HG03135 (cell line): ENCODE measurements around the gene SLC38A10.

Source experiments
- ATAC-seq: cut with Tn5 transposase; IDR thresholded peaks from one replicate; pipeline ENCODE4 v1.9.1; 2021; ENCODE audit warnings: mild to moderate bottlenecking, moderate library complexity; ENCODE audit not compliant: unreplicated experiment

SLC38A10 gene

DNA sequence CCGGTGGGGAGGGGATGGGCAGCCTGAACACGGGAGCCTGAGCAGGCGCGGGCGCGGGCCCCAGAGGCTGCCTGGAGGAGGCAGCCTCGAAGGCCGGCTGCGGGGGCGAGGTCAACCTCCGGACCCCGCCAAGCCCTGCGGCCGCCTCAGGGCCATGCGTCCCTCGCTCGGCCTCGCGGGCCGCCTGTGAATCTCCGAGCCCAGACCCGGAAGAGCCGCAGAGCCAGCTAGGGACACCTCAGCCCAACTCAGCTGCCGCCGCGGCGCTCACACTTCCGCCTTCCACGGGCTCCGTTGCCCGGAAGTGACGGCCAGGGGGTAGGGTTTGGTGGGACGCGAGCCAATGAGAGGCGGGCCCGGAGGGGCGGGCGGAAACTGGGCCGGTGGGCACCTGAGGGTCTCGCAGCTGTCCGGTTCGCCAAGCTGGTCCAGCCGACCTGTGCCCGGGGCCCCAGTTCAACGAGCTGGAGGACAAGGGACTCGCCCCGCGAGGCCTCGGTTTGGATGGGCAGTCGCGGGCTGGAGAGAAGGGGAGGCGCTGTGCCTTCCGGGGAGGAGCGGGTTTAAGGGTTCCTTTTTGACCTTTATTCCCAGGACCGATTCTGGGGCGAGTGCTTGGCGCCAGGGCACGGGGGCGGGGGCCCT is at the start of gene SLC38A10:
Gene SLC38A10, minus strand, starts transcription at position 277 of the 645 bp plus-strand sequence. CDS start 386 bp downstream, outside the sequence.
- peak; percentile 86 for ATAC-seq

DNA sequence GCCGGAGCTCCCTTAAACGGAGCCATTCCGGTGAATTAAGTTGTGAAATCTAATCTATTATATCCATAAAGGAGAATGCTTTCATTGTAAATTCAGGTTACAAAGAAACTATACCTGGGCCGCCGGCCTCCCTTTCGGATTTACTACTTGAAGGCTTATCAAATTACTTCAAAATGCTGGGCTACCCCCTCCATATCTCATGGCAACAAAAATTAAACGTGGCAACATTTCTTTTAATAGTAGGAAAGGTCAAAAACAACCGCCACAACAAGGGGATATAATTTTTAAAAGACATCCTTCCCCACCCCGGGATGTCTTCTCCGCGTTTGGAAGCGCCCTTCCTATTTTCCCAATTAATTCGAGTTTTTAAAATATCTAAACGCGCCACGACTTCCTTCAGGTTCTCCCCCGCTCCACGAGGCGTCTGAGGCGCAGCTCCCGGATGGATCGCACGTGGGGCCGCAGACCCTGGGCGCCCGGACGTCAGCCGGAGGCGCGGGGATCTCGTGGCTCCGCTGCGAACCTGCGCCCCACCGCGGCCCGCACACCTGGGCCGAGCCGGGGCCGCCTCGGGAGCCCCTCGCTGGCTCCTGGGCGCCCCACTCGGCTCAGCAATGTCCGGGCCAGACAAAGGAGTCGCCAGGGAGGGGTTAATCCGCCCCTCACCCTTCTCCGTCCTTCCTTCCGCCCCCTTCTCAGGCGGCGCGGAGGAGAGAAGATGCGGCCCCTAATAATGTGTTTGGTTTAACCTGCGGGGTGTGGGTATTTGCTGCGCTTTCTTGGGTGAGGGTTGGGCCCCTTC is 47.4 kb upstream of the SLC38A10 start:
- ATAC-seq: no peak

DNA sequence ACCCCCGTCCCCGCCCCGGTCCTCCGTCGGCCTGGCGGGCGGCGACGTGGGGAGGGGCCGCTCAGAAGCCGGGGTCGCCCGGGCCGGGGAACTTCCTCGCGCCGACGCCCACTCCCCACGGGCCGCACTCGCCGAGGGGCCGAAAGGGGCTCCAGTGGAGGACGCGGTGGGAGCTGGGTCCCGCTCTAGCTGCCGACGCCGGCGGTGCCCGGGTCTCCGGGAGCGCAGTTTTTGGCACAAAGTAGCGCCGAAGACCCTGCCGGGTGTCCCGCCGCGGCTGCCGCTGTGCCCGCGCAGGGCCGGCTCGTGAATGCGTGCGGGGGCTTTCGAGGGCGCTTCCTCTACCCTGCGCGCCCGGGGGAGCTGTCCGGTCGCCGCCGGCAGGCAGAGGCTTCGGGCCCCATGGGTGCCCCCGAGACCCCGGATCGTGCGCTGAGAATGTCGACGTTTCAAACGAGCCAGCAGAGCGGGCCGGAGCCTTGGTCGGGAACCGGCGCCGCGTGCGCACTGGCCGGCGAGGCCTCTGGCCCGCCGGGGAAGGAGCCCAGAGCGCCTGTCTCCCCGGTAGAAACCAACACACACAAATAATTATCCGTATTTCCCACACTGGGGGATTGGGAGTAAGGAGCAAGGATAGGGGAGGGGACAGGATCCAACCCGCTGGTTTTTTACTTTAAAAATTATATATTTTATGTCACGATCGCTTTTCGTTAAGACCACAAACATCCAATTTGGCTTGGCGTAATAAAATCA is 46.6 kb upstream of the SLC38A10 start:
- no peak for ATAC-seq

DNA sequence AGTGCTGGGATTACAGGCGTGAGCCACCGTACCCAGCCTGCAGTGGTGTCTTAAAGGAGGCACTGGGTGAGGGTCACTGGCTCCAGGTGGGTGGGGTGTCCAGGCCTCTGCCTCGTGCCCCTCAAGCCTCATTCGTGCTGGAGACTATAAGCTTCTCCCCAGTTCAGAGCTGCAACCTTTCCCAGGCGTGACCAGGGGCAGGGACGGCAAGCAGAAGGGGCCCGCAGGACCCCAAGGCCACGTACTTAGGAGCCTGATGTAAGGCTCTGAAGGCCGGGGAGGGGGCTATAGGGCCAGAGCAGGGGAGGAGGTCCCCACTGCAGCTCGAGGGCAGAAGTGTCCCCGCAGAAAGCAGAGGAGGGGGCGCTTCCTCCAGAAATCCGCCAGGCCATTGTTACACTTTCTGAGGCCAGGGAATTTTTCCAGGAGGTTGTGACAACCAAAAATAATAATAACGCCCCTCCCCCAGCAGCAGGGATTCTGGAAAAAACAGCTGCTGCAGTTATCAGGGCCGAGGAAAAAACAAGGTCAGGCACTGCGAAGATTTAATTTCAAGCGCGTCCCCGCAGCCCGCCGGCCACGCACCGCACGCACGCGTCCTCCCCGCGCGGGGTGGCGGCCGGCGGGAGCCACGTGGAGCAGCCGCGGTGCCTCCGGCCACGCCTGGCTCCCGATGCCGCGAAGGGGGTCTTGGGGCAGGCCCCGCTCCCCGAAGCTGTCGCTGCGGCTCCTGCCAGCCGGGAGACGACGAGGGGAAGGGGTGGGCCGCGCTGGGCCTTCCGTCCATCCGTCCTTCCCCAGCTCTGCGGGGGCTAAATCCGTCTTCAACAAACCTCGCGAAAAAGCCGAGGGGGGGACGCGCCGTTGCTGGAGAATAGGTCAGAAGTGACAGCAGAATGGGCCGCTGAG is 45.8 kb upstream of the SLC38A10 start:
- ATAC-seq: no peak

DNA sequence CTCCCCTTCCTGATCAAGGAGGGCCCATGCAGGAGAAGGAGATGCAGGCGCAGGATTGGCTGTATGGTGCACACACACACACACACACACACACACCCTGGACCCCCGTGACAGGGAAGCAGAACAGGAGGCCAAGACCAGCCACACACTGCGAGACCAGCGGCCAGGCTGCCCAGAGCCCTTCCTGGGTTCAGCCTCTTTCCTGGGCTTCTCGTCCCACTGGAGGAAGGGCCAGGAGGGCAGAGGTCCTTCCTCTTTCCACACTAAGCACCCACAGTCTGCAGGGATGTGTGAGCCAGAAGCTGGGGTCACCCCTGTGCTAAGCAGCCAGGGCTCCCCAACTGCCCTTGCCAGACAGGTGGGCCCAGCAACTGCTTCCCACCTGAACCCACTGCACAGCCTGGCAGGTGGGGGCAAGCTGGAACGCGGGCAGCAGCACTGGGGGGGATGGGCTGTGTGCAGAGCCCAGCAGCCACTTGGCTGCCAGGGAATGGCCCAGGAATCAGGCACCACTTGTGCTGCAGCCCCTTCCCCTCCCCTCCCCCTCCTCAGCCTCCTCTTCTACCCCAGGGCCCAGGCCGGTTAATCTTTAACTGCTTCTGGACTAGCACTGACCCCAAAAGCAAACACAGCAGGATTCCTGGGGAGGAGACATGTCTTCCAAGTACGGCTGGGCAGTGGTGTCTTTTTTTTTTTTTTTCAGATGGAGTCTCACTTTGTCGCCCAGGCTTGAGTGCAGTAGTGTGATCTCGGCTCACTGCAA is 44.6 kb upstream of the SLC38A10 start:
- ATAC-seq: no peak

DNA sequence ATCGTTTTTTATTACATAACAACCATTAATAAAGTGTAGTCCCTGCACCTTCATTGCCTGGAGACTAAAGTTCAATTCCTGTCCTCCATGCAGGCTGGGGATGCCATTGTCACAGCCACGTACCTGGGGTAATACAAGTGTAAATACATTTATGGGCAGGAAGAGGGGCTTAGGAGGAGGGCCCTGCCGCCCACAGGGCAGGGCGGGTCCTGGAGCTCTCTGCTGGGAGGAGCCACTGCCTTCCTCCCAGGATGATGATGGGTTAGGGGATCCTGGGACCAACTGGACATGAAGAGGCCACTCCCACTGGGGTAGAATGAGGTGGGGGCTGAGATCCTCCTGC is 44.1 kb upstream of the SLC38A10 start:
- no peak for ATAC-seq

DNA sequence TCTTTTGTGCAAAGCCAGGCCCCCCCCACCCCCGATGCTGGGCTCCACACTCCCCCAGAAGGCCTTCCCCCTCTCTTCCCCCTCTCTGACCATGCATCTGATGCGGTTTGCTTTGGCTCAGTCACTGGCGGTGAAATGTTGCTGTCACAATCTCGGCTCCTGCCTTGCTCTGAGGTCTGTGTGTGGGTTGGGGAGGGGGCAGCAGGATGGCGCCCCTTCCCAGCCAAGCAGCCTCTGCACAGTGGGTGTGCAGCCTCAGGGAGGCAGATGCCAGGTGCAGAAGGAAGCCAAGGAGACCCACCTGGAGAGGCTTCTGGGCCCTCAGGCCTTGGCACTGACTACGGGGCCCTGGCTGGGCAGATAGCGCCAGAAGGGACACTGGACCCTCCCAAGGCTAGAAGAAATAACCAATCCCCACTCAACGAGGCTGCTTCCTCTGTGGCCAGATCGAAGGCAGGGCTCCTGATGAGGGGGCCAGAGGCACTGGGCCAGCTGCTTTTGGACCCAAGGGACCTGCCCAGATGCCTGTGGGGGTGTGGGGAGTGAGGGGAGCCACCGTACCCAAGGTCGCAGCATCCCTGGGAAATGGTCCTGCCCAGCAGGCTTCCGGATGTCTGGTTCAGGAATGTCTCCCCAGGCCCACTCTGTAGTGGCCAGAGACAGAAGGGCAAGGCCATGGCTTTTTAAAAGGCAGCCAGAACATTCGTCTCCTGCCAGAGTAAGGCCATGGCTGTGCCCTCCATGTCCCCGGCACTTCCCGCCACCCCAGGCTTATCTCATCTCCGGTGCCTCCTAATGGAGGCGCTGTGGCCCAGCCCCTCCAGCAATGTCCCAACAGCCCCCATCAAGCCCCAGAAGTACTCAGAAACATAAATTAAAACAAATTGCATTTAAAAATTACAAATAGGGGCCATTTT is 43.4 kb upstream of the SLC38A10 start:
- no peak for ATAC-seq

DNA sequence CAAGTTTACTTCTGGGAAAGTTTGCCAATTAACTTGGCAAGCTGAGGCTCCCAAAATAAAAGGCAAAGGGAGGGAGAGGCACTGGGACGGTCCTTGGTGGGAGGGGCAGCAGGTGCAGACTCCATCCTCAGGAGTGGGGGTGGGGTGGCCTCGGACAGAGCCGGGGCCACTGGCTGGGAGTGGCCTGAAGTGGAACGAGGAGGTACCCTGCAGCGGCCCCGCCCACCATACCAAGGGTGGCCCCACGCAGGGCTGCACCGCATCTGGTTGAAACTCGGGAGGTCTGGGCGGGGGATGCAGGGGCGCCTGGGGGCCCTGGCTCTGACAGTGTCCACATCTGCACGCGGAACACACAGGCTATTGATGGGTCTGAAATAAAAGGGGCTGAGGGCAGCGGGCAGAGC is 42.4 kb upstream of the SLC38A10 start:
- no peak for ATAC-seq

DNA sequence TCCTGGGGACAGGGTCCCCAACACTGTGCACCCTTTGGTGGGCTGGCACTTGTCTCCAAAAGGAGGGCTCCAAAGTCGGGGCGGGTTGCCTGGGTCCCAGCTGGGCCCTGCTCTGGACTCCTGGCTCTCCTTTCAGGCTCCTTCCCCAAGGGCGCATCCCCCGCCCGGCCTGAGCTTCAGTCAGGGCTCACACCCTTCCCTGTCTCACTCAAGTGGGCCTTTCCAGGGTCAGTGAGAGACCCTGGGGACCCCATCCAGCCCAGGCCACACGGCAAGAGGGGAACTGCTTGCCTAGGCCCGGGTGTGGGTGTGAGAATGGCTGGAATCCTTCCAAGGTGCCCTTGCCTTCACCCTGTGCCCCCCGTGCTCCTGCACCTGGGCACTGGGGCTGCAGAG is 41.8 kb upstream of the SLC38A10 start:
- ATAC-seq: no peak

DNA sequence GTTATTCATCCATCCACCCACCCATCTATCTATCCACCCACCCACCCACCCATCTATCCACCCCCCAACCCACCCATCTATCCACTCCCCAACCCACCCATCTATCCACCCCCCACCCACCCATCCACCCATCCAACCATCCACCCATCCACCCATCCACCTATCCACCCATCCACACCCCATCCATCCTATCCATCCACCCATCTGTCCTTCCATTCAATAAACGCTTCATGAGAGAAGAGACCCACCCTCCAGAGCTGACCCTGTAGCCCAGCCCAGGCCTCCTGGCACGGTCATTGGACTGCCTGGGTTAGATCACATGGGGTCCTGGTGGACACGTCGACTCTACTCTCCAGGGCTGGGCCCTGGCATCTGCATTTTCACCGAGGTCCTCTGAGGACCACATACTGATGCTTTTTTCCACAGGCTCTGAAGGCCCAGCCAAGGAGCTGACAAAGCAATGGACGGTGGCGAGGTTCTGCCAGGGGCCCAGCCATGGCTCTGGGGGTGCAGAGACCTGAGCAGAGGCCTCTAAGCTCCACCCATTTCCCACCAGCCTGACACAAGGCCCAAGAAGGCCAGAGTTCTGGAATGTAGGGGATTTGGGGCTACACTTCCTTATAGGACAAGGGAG is 41.3 kb upstream of the SLC38A10 start:
- no peak for ATAC-seq

DNA sequence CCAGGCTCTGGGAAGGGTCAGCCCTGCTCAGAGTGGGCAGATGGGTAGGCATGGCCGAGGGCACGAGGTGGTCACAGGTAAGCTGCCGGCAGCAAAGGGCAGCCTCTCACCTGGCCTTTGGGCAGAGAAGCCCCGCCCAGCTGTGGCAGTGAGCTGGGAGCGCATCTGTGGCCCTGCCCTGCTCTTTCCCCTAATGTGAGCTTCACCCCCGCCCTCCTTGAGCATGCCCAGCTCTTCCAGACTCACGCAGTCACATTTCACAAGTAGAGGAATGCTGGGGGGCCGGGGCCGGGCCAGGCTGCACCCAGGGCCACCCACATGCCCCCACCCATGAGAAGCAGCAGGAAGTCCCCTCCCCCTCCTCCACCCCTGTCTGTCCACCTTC is 40.7 kb upstream of the SLC38A10 start:
- no peak for ATAC-seq

DNA sequence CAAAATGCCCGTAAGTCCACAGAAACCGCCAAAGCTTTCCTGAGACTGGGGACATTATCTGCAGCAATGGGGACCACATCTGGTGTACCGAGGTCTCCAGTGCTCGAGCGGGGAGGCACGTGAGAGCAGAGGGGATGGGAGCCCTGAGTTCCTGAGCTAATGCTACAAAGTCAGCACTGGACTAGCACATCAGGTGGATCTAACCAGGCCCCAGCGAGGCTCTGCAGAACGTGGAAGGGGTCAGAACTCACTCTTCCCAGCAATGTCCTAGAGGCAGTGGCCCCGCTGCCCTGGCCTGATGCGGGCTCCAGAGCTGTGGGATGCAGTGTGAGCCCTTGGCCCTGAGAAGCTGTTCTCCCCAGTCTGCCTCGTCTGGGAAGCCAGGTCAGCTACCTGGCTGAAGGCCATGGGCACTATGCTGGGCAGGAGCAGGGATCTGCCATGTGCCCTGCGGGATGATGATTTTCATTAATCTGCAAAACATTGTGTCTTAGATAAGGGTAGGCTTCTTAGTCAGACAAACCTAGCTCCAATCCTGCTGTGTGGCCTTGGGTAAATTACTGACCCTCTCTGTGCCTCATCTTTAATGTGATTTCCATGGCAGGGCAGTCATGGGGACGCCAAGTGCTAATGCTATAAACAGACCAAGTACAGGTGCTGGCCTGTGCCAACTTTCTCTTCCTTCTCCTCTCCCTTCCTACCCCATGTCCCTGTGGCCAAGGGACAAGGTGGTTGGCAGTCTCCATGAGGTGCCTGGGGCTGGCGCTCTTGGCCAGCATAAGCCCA is 40.1 kb upstream of the SLC38A10 start:
- ATAC-seq: no peak

DNA sequence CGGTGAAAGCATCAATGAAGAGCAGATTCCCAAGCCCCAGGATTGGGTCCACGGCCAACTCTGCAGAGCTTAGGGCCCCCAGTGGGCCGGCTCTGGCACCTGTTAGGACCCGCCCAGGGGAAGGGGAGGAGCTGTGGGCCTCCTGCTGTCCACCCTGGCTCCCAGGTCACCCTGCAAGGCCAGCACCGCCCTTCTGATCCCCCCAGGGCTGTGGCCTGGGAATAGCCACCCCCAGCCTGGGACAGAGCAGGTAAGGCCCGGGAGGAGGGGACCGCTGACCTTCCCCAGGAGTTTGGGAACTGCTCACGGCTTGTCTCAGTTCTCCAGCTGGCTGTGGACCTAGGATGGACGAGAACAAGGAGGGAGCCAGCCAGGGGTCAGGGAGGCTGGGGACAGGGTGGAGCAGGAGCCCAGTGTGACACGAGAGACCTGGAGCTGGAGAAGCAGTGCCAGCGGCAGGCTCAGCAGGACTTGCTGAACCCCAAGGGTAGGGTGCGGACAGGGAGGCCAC is 39.3 kb upstream of the SLC38A10 start:
- no peak for ATAC-seq

DNA sequence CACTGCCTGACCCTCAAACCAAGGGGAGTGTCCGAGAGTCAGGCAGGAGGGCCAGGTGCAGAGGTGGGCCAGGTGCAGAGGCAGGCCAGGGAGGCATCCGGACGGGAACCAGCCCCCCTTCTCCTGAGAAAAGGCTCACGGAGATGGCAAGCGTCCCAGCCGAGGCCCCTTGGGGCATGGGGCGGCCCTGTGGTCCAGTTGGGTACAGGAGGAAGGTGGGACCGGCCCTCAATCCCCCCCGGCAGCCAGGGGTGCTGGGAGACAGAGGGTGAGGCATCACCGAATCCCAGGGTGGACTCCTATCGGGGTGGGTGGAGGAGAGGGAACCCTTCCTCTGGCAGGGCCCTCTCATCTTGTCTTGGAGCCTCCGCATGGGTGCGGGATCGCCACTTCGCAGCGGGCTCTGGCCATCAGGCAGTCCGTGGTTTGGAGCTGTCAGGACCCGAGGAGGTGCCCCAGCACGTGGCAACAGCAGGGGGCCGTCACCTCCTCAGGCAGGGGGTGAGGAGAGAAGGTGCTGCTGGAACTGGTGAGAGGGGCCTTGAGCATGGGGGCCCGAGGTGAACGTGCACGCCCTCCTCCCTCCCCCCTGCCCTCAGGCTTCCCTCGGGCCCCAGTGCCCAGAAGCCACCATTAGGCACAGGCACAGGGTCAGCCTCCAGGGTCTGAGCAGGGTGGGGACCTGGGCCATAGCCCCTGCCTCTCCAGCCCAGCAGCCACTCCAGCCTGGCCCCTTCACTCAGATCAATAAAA is 38.7 kb upstream of the SLC38A10 start:
- no peak for ATAC-seq

DNA sequence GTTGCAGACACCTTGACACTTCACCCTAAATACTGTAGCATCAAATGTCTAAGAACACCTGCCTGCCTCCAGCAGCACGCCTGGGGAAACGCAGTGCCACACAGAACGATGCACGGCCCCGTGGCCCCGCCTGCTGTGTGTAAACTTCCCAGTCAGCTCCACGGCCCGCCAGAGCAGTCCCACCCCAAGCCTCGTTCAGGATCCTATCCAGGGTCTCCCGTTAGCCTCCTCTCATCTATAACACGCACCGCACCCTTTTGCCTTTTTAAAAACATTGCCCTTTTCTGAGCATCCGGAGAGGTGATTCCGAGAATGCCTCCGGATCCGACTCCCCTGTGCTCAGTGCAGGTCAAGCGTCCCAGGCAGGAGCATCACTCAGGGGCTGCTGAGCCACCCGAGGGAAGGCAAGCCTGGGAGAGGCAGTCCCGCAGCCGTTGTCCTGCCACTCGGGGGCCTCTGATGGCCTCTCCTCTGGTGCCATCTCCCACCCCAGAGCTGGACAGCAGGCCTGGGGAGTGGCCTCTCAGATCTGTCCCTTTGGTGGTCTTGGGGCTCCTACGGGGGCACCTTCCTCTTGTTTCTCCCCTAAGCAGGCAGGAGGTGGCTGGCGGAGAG is 37.9 kb upstream of the SLC38A10 start:
- no peak for ATAC-seq

DNA sequence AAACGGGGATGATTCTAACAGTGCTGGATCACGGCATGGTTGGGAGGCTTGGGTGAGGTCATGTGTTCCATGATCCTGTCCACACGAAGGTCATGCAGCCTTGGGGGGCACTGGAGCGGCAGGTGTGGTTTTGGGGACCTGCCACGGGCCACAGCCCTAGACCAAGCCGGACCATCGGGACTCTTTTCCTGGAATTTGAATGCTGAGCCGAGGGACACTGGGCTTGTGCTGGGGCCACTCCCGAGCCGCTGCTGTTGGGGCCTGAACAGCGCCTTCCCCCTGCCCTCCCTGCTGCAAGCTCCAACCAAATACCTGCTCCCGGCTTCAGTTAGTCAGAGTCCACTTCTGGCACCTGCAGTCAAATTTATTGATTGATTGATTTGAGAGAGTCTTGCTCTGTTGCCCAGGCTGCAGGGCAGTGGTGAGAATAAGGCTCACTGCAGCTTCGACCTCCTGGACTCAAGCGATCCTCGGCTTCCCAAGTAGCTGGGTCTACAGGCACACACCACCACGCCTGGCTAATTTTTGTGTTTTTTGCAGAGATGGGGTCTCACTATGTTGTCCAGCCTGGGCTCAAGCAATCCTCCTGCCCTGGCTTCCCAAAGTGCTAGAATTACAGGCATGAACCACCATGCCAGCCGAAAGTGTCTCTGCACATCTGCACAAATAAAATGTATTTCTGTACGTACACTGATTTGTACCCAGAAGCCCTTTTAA is 37.2 kb upstream of the SLC38A10 start:
- no peak for ATAC-seq
